GM12891 (cell line): ENCODE results near the gene PLEKHB1.

Experiments
- POLR2A ChIP-seq: IDR thresholded peaks from 2 replicates; pipeline ENCODE4 v1.6.1; 2011; ENCODE audit warnings: low read depth, low read length, control low read depth
- POLR2AphosphoS5 ChIP-seq: IDR thresholded peaks from 2 replicates; pipeline ENCODE4 v1.6.1; 2011; ENCODE audit warnings: low read depth, low read length, control low read depth

DNA sequence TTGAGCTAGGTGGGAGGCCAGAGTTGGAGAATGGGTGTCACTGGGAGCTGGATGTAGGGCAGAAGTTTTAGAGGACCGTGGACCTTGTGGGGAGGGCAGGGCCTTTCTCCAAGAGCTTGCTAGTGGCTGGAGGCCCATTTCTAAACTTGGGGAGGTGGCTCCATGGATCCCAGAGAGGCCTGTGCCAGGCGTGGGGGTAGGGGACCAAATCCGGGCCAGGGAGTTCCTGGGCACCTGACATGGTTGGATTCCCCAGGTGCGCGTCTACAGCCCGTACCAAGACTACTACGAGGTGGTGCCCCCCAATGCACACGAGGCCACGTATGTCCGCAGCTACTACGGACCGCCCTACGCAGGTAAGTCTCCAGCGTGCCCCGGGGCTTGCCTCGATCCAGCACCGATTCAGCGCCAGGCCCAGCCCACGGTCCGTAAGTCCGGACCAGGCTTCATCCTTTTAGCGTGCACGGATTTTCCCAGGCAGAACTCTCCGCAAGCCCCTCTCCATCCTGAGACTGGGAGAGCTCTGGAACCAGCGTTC is 14.2 kb downstream of the PLEKHB1 start:
- TF ChIP-seq POLR2AphosphoS5 (no peak), POLR2A (no peak)
